Activated CD8-positive, alpha-beta T cell treated with anti-CD3 and anti-CD28 coated beads for 36 hours (primary cell): ENCODE data around the gene NUP54. TPM values are rescaled to one million over a fixed set of nuclear protein-coding genes. Genes with fewer than 3 reads are reported as not detected.

ENCODE experiments used
- ATAC-seq: fragments of 200-7000 bp; cut with Tn5 transposase; one replicate; pipeline ENCODE4 v1.10.0; 2021; ENCODE audit warnings: mild to moderate bottlenecking, moderate library complexity
- CTCF ChIA-PET: fragments of 350-600 bp; sonication (Branson Sonifier 250); formaldehyde crosslinking; loops from one replicate; lab custom pipeline; 2021; ENCODE audit warnings: antibody characterized with exemption; lab: Charles Lee
- POLR2A ChIA-PET: fragments of 350-600 bp; sonication (Branson Sonifier 250); formaldehyde crosslinking; loops from one replicate; lab custom pipeline; 2021; ENCODE audit warnings: antibody characterized with exemption; lab: Charles Lee
- DNase-seq: peaks from one replicate; pipeline ENCODE4 v3.0.0-alpha.2; 2020
- H3K27ac Mint-ChIP-seq: one replicate; pipeline ENCODE4 v1.8.0; 2021; ENCODE audit warnings: mild to moderate bottlenecking, mixed read lengths
- H3K27me3 Mint-ChIP-seq: one replicate; pipeline ENCODE4 v1.8.0; 2021; ENCODE audit warnings: mixed read lengths
- H3K36me3 Mint-ChIP-seq: one replicate; pipeline ENCODE4 v1.8.0; 2021; ENCODE audit warnings: low read depth, mixed read lengths
- H3K4me1 Mint-ChIP-seq: one replicate; pipeline ENCODE4 v1.8.0; 2021; ENCODE audit warnings: low read depth, mixed read lengths
- H3K4me3 Mint-ChIP-seq: one replicate; pipeline ENCODE4 v1.8.0; 2021; ENCODE audit warnings: mild to moderate bottlenecking, moderate library complexity, mixed read lengths
- H3K9me3 Mint-ChIP-seq: one replicate; pipeline ENCODE4 v1.8.0; 2021; ENCODE audit warnings: mixed read lengths
- CTCF ChIP-seq: fragments of 200-600 bp; IDR thresholded peaks from one replicate; pipeline ENCODE4 v1.8.0; 2022; ENCODE audit warnings: antibody characterized with exemption, mild to moderate bottlenecking
- intact Hi-C: fragments of 100-400 bp; cut with micrococcal nuclease; formaldehyde crosslinking; loops from one replicate; pipeline ENCODE4 v1.10.0; 2022
- total RNA-seq, 2 experiments: library from RNA; stranded (reverse); gene quantifications; one replicate each; pipeline ENCODE4 v1.2.3, GENCODE V29; 2021

NUP54 gene
- total RNA-seq: 10 to 100 TPM; 61.7 to 61.9 TPM

GRCh38 chr4:76148142-76148865 is at the start of gene NUP54:
Gene NUP54 (minus strand): TSS chr4:76148397. CDS start chr4:76148374, 23 bp downstream.
- H3K4me3 Mint-ChIP-seq: peak within 1 kb of the TSS; percentile 87
- ChIA-PET POLR2A (interaction anchor here (0.9 to 1.4 kb wide), 5 partner anchors 9 to 67 kb away, joined by 3 to 6 read pairs (median 3); no protein-coding TSS in a partner anchor), CTCF (interaction anchor here (0.7 to 2.2 kb wide), 3 partner anchors 31 to 229 kb away, joined by 3 to 9 read pairs (median 5); no protein-coding TSS in a partner anchor)
- peaks cover 26% of the 10 kb centered on the region for H3K36me3 Mint-ChIP-seq
- peak within 1 kb of the TSS; percentile 89 for H3K27ac Mint-ChIP-seq
- TF ChIP-seq CTCF: no peak
- H3K27me3 Mint-ChIP-seq: no peaks in the 10 kb centered on the region
- H3K4me1 Mint-ChIP-seq: peaks cover 21% of the 10 kb centered on the region
- ATAC-seq (peak; percentile 97), DNase-seq (peak; percentile 98)
- intact Hi-C loops: no loop called here
- H3K9me3 Mint-ChIP-seq: no peaks in the 10 kb centered on the region

GRCh38 chr4:76197031-76197743 is 49.0 kb upstream of the NUP54 start:
- H3K4me1 Mint-ChIP-seq: peaks cover 47% of the 10 kb centered on the region
- no peaks in the 10 kb centered on the region for H3K27me3 Mint-ChIP-seq
- intact Hi-C loops: no loop called here
- ATAC-seq: no peak
- peaks cover 20% of the 10 kb centered on the region for H3K36me3 Mint-ChIP-seq
- no peak for TF ChIP-seq CTCF
- no peak for DNase-seq
- H3K4me3 Mint-ChIP-seq: no peak overlapping the region
- no peak overlapping the region for H3K27ac Mint-ChIP-seq
- H3K9me3 Mint-ChIP-seq: peaks cover 3% of the 10 kb centered on the region
- CTCF ChIA-PET: interaction anchor here (1.0 to 5.8 kb wide), 2 partner anchors 10 to 17 kb away, joined by 3 to 37 read pairs; no protein-coding TSS in a partner anchor
- POLR2A ChIA-PET: interaction anchor here (0.6 to 1.9 kb wide), 2 partner anchors 18 to 726 kb away, joined by 3 to 6 read pairs; no protein-coding TSS in a partner anchor

GRCh38 chr4:76196376-76196775 is 48.2 kb upstream of the NUP54 start:
- Mint-ChIP-seq H3K27me3 (no peaks in the 10 kb centered on the region), H3K27ac (no peak overlapping the region), H3K4me1 (peaks cover 45% of the 10 kb centered on the region), H3K4me3 (no peak overlapping the region), H3K9me3 (peaks cover 6% of the 10 kb centered on the region), H3K36me3 (peaks cover 25% of the 10 kb centered on the region)
- ChIA-PET POLR2A (no interaction called here), CTCF (interaction anchor here (5.8 kb wide), 1 partner anchor 16 kb away, joined by 37 read pairs; no protein-coding TSS in a partner anchor)
- no peak for TF ChIP-seq CTCF
- DNase-seq: no peak
- intact Hi-C loops: no loop called here
- no peak for ATAC-seq

GRCh38 chr4:76195326-76195725 is 47.1 kb upstream of the NUP54 start:
- Mint-ChIP-seq H3K4me3 (no peak overlapping the region), H3K27me3 (no peaks in the 10 kb centered on the region), H3K27ac (no peak overlapping the region), H3K4me1 (peaks cover 35% of the 10 kb centered on the region), H3K36me3 (peaks cover 29% of the 10 kb centered on the region), H3K9me3 (peaks cover 8% of the 10 kb centered on the region)
- ChIA-PET POLR2A (no interaction called here), CTCF (no interaction called here)
- intact Hi-C loops: no loop called here
- ATAC-seq (no peak), DNase-seq (no peak)
- no peak for TF ChIP-seq CTCF
